Smooth muscle cell (in vitro differentiated cells): ENCODE measurements around the gene KIRREL3. TPM values are rescaled to one million over a fixed set of nuclear protein-coding genes. Genes with fewer than 3 reads are reported as not detected.

ENCODE experiments used
- DNase-seq: peaks from one replicate; lab custom pipeline; 2025; ENCODE audit not compliant: unreplicated experiment; lab: John Stamatoyannopoulos, UW
- H2AFZ ChIP-seq: fragments of 200-600 bp; sonication (generic); 2 replicates; pipeline ENCODE4 v1.6.0; 2016; ENCODE audit warnings: antibody characterized with exemption, low read depth, mild to moderate bottlenecking
- H3F3A ChIP-seq: fragments of 200-600 bp; sonication (generic); 2 replicates; pipeline ENCODE4 v1.6.0; 2017; ENCODE audit warnings: antibody characterized with exemption, low read depth
- H3K27ac ChIP-seq: fragments of 200-600 bp; sonication (generic); 2 replicates; pipeline ENCODE4 v1.5.1; 2016; ENCODE audit warnings: low read depth, mild to moderate bottlenecking
- H3K27me3 ChIP-seq: fragments of 200-600 bp; sonication (generic); 2 replicates; pipeline ENCODE4 v1.6.1; 2016; ENCODE audit warnings: low read depth, mild to moderate bottlenecking
- H3K36me3 ChIP-seq: fragments of 200-600 bp; sonication (generic); 2 replicates; pipeline ENCODE4 v1.5.1; 2016; ENCODE audit warnings: low read depth
- H3K4me1 ChIP-seq: fragments of 200-600 bp; sonication (generic); 2 replicates; pipeline ENCODE4 v1.5.1; 2016; ENCODE audit warnings: low read depth
- H3K4me2 ChIP-seq: fragments of 200-600 bp; sonication (generic); 2 replicates; pipeline ENCODE4 v1.6.0; 2016; ENCODE audit warnings: mild to moderate bottlenecking
- H3K4me3 ChIP-seq: fragments of 200-600 bp; sonication (generic); 2 replicates; pipeline ENCODE4 v1.5.1; 2016; ENCODE audit warnings: mild to moderate bottlenecking
- H3K79me2 ChIP-seq: fragments of 200-600 bp; sonication (generic); 2 replicates; pipeline ENCODE4 v1.6.0; 2016; ENCODE audit warnings: low read depth, mild to moderate bottlenecking
- H3K9ac ChIP-seq: fragments of 200-600 bp; sonication (generic); 2 replicates; pipeline ENCODE4 v1.6.0; 2016; ENCODE audit warnings: low read depth
- H3K9me3 ChIP-seq: fragments of 200-600 bp; sonication (generic); replicated peaks from 2 replicates; pipeline ENCODE4 v1.5.1; 2016; ENCODE audit warnings: low read depth
- H4K20me1 ChIP-seq: fragments of 200-600 bp; sonication (generic); 2 replicates; pipeline ENCODE4 v1.6.0; 2016; ENCODE audit warnings: low read depth
- CTCF ChIP-seq: fragments of 200-600 bp; sonication (generic); IDR thresholded peaks from 2 replicates; pipeline ENCODE4 v1.5.1; 2017; ENCODE audit warnings: borderline replicate concordance, mild to moderate bottlenecking, antibody characterized with exemption; ENCODE audit not compliant: insufficient read depth, poor library complexity, severe bottlenecking
- WGBS: methylation state at CpG from one replicate; pipeline ENCODE4 v1.1.7; 2016; ENCODE audit warnings: low lambda C conversion rate; 5-methylcytosine and 5-hydroxymethylcytosine counted together
- polyA plus RNA-seq: library from polyadenylated mRNA; unstranded; fragments of >200 nt; fragmentation: Nextera tagmentation; extraction: Ambion mirVana; gene quantifications from 2 replicates; pipeline ENCODE4 v1.2.1, GENCODE V29; 2016
- total RNA-seq: library from RNA; depleted of rRNA; stranded (reverse); fragments of >200 nt; gene quantifications from 2 replicates; pipeline ENCODE4 v1.2.3, GENCODE V29; 2014

Gene KIRREL3
- total and polyA plus RNA-seq, 2 experiments from 2014 or later = 1.2 TPM; not detected in 1

- H2AFZ ChIP-seq = no peak overlapping the region
- no peaks in the 10 kb centered on the region for H4K20me1 ChIP-seq
- no peaks in the 10 kb centered on the region for H3F3A ChIP-seq
- H3K4me1 ChIP-seq = peaks cover 11% of the 10 kb centered on the region
- no peaks in the 10 kb centered on the region for H3K79me2 ChIP-seq
- TF ChIP-seq CTCF = no peak
- H3K27me3 ChIP-seq = peaks cover 4% of the 10 kb centered on the region
- H3K4me3 ChIP-seq = no peak overlapping the region
- DNase-seq = no peak
- 71% methylated on average over 7 of the region's 7 CpGs for WGBS
- no peak overlapping the region for H3K27ac ChIP-seq
- H3K36me3 ChIP-seq = no peaks in the 10 kb centered on the region
- no peak overlapping the region for H3K4me2 ChIP-seq
- H3K9ac ChIP-seq = no peak overlapping the region
- no peaks in the 10 kb centered on the region for H3K9me3 ChIP-seq
These were observed 556.5 kb downstream of the KIRREL3 start for GRCh38 chr11:126444072-126444471.

DNA sequence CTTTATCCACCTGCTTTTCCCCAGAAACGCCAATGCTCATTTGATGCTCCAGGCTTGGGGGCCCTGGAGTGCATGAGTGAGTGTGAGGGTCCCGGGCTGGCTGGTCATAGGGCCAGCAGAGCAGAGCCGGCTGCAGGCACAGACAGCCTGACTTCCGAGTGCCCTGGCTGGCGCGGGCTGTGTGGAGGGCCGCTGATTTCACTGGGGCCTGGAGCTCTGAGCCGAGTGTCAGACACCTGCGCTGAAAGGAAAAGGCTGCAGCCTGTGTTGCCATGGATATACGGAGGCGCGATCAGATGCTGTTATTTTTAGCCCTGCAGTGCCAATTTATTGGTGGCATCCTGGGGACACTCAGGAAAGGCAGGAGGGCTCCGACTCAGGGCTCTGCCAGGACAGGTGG lies 557.5 kb downstream of the KIRREL3 start:
- H4K20me1 ChIP-seq = no peaks in the 10 kb centered on the region
- H3K4me3 ChIP-seq = no peak overlapping the region
- no peaks in the 10 kb centered on the region for H3K9me3 ChIP-seq
- H3K4me2 ChIP-seq = no peak overlapping the region
- no peak for TF ChIP-seq CTCF
- H3K4me1 ChIP-seq = peaks cover 11% of the 10 kb centered on the region
- H3K79me2 ChIP-seq = no peaks in the 10 kb centered on the region
- WGBS = 91% methylated on average over 13 of the region's 13 CpGs
- no peak overlapping the region for H3K9ac ChIP-seq
- DNase-seq = no peak
- H3K27ac ChIP-seq = no peak overlapping the region
- peaks cover 4% of the 10 kb centered on the region for H3K27me3 ChIP-seq
- H3K36me3 ChIP-seq = no peaks in the 10 kb centered on the region
- no peaks in the 10 kb centered on the region for H3F3A ChIP-seq
- H2AFZ ChIP-seq = no peak overlapping the region

GRCh38 chr11:126440792-126441514 lies 559.6 kb downstream of the KIRREL3 start:
- peaks cover 4% of the 10 kb centered on the region for H3K27me3 ChIP-seq
- H2AFZ ChIP-seq = no peak overlapping the region
- peak; percentile 97 for TF ChIP-seq CTCF
- no peaks in the 10 kb centered on the region for H3K36me3 ChIP-seq
- H3K9me3 ChIP-seq = no peaks in the 10 kb centered on the region
- WGBS = 16% methylated on average over 21 of the region's 21 CpGs
- DNase-seq = peak; percentile 65
- H3K4me3 ChIP-seq = no peak overlapping the region
- H3F3A ChIP-seq = no peaks in the 10 kb centered on the region
- H4K20me1 ChIP-seq = no peaks in the 10 kb centered on the region
- no peak overlapping the region for H3K27ac ChIP-seq
- no peak overlapping the region for H3K9ac ChIP-seq
- H3K79me2 ChIP-seq = no peaks in the 10 kb centered on the region
- peak overlapping the region; percentile 53 for H3K4me2 ChIP-seq
- H3K4me1 ChIP-seq = peaks cover 11% of the 10 kb centered on the region

DNA sequence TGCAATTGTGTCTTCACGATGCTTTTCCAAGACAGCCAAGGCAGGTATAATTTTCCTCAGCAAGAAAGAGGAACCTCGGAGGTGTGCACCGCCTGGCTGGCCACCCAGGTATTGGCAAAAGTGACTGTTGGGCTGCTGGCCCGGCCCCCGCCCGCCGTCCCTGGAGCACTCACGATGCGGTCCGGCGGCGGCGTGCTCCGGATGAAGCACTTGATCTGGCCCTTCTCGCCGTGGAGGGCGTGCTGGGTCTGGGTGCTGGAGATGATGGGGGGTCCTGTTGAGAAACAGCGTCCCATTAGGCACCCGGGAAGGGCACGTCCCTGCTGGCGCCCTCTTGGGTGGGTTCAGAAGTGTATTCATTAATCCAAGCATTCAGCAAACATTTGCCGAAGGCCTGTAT lies 560.3 kb downstream of the KIRREL3 start:
- no peak for DNase-seq
- Histone ChIP-seq H3K4me1 (peaks cover 11% of the 10 kb centered on the region), H3K4me3 (no peak overlapping the region), H3K4me2 (no peak overlapping the region), H3K9me3 (no peaks in the 10 kb centered on the region), H3F3A (no peaks in the 10 kb centered on the region), H3K36me3 (no peaks in the 10 kb centered on the region), H3K27ac (no peak overlapping the region), H3K27me3 (peaks cover 4% of the 10 kb centered on the region), H2AFZ (no peak overlapping the region), H3K9ac (no peak overlapping the region), H3K79me2 (no peaks in the 10 kb centered on the region), H4K20me1 (no peaks in the 10 kb centered on the region)
- no peak for TF ChIP-seq CTCF
- 83% methylated on average over 22 of the region's 22 CpGs for WGBS
